Stimulated activated CD4-positive, alpha-beta T cell treated with anti-CD3 and anti-CD28 coated beads, Interleukin-12 subunit alpha, Interleukin-12 subunit beta, amount 100 ng/mL, for 24 hours (primary cell): ENCODE results near the gene TNS4.
A peak's percentile ranks its signal among the peaks of the same experiment; 100 is the strongest.

Experiments used
- DNase-seq, 2 experiments: peaks; one replicate each; pipeline ENCODE4 v3.0.0-alpha.2; 2020; ENCODE audit warnings: low read depth in 2 of 2

Gene TNS4

GRCh38 chr17:40536295-40537171 is 35.1 kb upstream of the TNS4 start:
- no peak for DNase-seq

- DNase-seq: no peak
These were observed 34.5 kb upstream of the TNS4 start for GRCh38 chr17:40535924-40536294.

- no peak for DNase-seq
These were observed 34.0 kb upstream of the TNS4 start for GRCh38 chr17:40535438-40535837.

- no peak for DNase-seq
These were observed 33.2 kb upstream of the TNS4 start for GRCh38 chr17:40534371-40535189.

GRCh38 chr17:40533896-40534295 is 32.5 kb upstream of the TNS4 start:
- DNase-seq: no peak

- DNase-seq: no peak
These were observed 31.3 kb upstream of the TNS4 start for GRCh38 chr17:40532520-40533253.

- peak; percentile 55 to 81 for DNase-seq
These were observed 29.9 kb upstream of the TNS4 start for GRCh38 chr17:40531051-40531991.

GRCh38 chr17:40530531-40530994 is 29.1 kb upstream of the TNS4 start:
- DNase-seq: no peak

- no peak for DNase-seq
These were observed 28.6 kb upstream of the TNS4 start for GRCh38 chr17:40529991-40530390.

- no peak for DNase-seq
These were observed 27.4 kb upstream of the TNS4 start for GRCh38 chr17:40528692-40529417.

- no peak for DNase-seq
These were observed 25.2 kb upstream of the TNS4 start for GRCh38 chr17:40526668-40527067.

GRCh38 chr17:40525294-40525693 is 23.9 kb upstream of the TNS4 start:
- DNase-seq: no peak

- DNase-seq: no peak
These were observed 23.0 kb upstream of the TNS4 start for GRCh38 chr17:40524243-40524965.

GRCh38 chr17:40522961-40523310 is 21.5 kb upstream of the TNS4 start:
- no peak for DNase-seq

GRCh38 chr17:40522250-40522960 is 21.0 kb upstream of the TNS4 start:
- DNase-seq: no peak

- DNase-seq: no peak
These were observed 19.6 kb upstream of the TNS4 start for GRCh38 chr17:40520991-40521453.

- no peak for DNase-seq
These were observed 17.8 kb upstream of the TNS4 start for GRCh38 chr17:40519089-40519775.

- DNase-seq: no peak
These were observed 17.1 kb upstream of the TNS4 start for GRCh38 chr17:40518401-40519088.
